OCI-LY1 (cell line): Measurements from ENCODE around the gene UFC1.
"Not testable (repeated sequence)": the region's sequence is repeated elsewhere in the genome, so short reads cannot be mapped to it uniquely, and the experiment has no call there.

Experiments used
- H2AFZ ChIP-seq: fragments of 200-600 bp; sonication (generic), shearing (Covaris generic); 2 replicates; pipeline ENCODE4 v1.6.0; 2014; ENCODE audit warnings: antibody characterized with exemption, mild to moderate bottlenecking, low read length
- H3F3A ChIP-seq: fragments of 200-600 bp; sonication (generic), shearing (Covaris generic); 2 replicates; pipeline ENCODE4 v1.6.0; 2014; ENCODE audit warnings: mild to moderate bottlenecking, antibody characterized with exemption, low read length, moderate library complexity; ENCODE audit not compliant: insufficient read depth
- H3K27ac ChIP-seq: fragments of 200-600 bp; sonication (generic); 2 replicates; pipeline ENCODE4 v1.5.1; 2014; ENCODE audit warnings: low read length, mixed run types, mild to moderate bottlenecking, low read depth; ENCODE audit not compliant: poor library complexity, severe bottlenecking
- H3K27me3 ChIP-seq: fragments of 200-600 bp; sonication (generic); 2 replicates; pipeline ENCODE4 v1.6.0; 2014; ENCODE audit warnings: antibody characterized with exemption, mild to moderate bottlenecking, low read length, moderate library complexity; ENCODE audit not compliant: insufficient read depth
- H3K36me3 ChIP-seq: fragments of 200-600 bp; sonication (generic); 2 replicates; pipeline ENCODE4 v1.6.1; 2014; ENCODE audit warnings: mild to moderate bottlenecking, antibody characterized with exemption, low read length, moderate library complexity, mixed read lengths; ENCODE audit not compliant: insufficient read depth
- H3K4me1 ChIP-seq: fragments of 200-600 bp; sonication (generic); 2 replicates; pipeline ENCODE4 v1.5.1; 2014; ENCODE audit warnings: mild to moderate bottlenecking, low read length, moderate library complexity; ENCODE audit not compliant: insufficient read depth, severe bottlenecking
- H3K4me2 ChIP-seq: fragments of 200-600 bp; sonication (generic), shearing (Covaris generic); 2 replicates; pipeline ENCODE4 v1.6.1; 2014; ENCODE audit warnings: low read length
- H3K4me3 ChIP-seq: fragments of 200-600 bp; sonication (generic); 2 replicates; pipeline ENCODE4 v1.5.1; 2014; ENCODE audit warnings: low read length, low read depth, mild to moderate bottlenecking, mixed read lengths; ENCODE audit not compliant: poor library complexity, severe bottlenecking
- H3K79me2 ChIP-seq: fragments of 200-600 bp; shearing (Covaris generic); 2 replicates; pipeline ENCODE4 v1.6.1; 2016; ENCODE audit warnings: mixed run types, low read length, mixed read lengths; ENCODE audit not compliant: insufficient read depth
- H3K9ac ChIP-seq: fragments of 200-600 bp; sonication (generic), shearing (Covaris generic); 2 replicates; pipeline ENCODE4 v1.6.1; 2014; ENCODE audit warnings: mild to moderate bottlenecking, low read length, mixed read lengths
- H3K9me2 ChIP-seq: fragments of 200-600 bp; sonication (generic), shearing (Covaris generic); 2 replicates; pipeline ENCODE4 v1.6.1; 2014; ENCODE audit warnings: low read depth, mild to moderate bottlenecking, low read length, mixed read lengths
- H3K9me3 ChIP-seq: fragments of 200-600 bp; shearing (Covaris generic); 2 replicates; pipeline ENCODE4 v1.6.1; 2014; ENCODE audit warnings: low read length, mixed read lengths
- H4K20me1 ChIP-seq: fragments of 200-600 bp; sonication (generic), shearing (Covaris generic); 2 replicates; pipeline ENCODE4 v1.6.0; 2016; ENCODE audit warnings: mild to moderate bottlenecking, low read length; ENCODE audit not compliant: insufficient read depth
- EZH2 ChIP-seq: fragments of 200-600 bp; sonication (generic), shearing (Covaris generic); IDR thresholded peaks from 2 replicates; pipeline ENCODE4 v1.8.0; 2017; ENCODE audit warnings: borderline replicate concordance, mixed run types, mild to moderate bottlenecking, antibody characterized with exemption, low read length, moderate library complexity, mixed read lengths
- TF ChIP-seq, protein P1 (sequence below): fragments of 200-600 bp; sonication (generic), shearing (Covaris generic); IDR thresholded peaks from 2 replicates; pipeline ENCODE4 v1.5.1; 2017; ENCODE audit warnings: mild to moderate bottlenecking, antibody characterized with exemption, low read length, moderate library complexity, mixed read lengths

Gene UFC1

DNA sequence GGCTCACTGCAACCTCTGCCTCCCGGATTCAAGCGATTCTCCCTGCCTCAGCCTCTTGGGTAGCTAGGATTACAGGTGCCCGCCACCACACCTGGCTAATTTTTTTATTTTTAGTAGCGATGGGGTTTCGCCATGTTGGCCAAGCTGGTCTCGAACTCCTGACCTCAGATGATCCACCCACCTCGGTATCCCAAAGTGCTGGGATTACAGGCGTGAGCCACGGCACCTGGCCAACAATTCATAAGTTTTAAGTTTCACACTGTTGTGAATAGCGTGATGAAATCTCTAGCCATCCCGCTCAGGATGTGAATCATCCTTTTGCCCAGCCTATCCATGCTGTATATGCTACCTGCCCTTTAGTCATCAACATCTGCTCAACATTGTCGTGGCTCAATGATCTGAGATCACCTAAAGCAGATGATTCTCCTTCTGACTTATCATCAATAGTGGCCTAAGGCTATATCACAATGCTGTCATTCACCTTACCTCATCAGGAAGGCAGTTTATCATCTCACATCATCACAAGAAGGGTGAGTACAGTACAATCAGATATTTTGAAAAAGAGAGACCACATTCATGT is 38.6 kb upstream of the UFC1 start:
- Histone ChIP-seq H3K4me2 (no peak overlapping the region), H3K27me3 (no peaks in the 10 kb centered on the region), H3K4me3 (no peak overlapping the region), H3K4me1 (peaks cover 54% of the 10 kb centered on the region), H3K9ac (no peak overlapping the region), H4K20me1 (no peaks in the 10 kb centered on the region), H3F3A (no peaks in the 10 kb centered on the region), H3K79me2 (peaks cover 70% of the 10 kb centered on the region), H3K9me2 (no peaks in the 10 kb centered on the region), H3K36me3 (peaks cover 34% of the 10 kb centered on the region), H2AFZ (no peak overlapping the region), H3K27ac (no peak overlapping the region), H3K9me3 (no peaks in the 10 kb centered on the region)
- no peak for TF ChIP-seq EZH2
- TF ChIP-seq, protein P1, sequence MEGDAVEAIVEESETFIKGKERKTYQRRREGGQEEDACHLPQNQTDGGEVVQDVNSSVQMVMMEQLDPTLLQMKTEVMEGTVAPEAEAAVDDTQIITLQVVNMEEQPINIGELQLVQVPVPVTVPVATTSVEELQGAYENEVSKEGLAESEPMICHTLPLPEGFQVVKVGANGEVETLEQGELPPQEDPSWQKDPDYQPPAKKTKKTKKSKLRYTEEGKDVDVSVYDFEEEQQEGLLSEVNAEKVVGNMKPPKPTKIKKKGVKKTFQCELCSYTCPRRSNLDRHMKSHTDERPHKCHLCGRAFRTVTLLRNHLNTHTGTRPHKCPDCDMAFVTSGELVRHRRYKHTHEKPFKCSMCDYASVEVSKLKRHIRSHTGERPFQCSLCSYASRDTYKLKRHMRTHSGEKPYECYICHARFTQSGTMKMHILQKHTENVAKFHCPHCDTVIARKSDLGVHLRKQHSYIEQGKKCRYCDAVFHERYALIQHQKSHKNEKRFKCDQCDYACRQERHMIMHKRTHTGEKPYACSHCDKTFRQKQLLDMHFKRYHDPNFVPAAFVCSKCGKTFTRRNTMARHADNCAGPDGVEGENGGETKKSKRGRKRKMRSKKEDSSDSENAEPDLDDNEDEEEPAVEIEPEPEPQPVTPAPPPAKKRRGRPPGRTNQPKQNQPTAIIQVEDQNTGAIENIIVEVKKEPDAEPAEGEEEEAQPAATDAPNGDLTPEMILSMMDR = no peak

DNA sequence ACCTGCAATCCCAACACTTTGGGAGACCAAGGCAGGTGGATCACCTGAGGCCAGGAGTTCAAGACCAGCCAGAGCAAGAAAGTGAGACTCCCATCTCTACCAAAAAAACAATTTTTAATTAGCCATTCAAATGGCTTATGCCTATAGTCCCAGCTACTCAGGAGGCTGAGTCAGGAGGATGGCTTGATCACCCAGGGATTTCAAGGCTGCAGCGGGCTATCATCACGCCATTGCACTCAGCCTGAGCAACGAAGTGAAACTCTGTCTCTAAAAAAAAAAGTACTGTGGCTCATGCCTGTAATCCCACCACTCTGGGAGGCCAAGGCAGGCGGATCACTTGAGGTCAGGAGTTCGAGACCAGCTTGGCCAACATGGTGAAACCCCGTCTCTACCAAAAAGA is 37.8 kb upstream of the UFC1 start:
- H3K4me1 ChIP-seq = peaks cover 54% of the 10 kb centered on the region
- H3K9ac ChIP-seq, H3K27ac ChIP-seq, H3K9me3 ChIP-seq, H2AFZ ChIP-seq, H3F3A ChIP-seq, H3K4me2 ChIP-seq, H3K9me2 ChIP-seq, H4K20me1 ChIP-seq, H3K27me3 ChIP-seq: not testable (repeated sequence)
- H3K36me3 ChIP-seq = peaks cover 42% of the 10 kb centered on the region
- peak overlapping the region; percentile 97 for H3K4me3 ChIP-seq
- H3K79me2 ChIP-seq = peaks cover 65% of the 10 kb centered on the region

DNA sequence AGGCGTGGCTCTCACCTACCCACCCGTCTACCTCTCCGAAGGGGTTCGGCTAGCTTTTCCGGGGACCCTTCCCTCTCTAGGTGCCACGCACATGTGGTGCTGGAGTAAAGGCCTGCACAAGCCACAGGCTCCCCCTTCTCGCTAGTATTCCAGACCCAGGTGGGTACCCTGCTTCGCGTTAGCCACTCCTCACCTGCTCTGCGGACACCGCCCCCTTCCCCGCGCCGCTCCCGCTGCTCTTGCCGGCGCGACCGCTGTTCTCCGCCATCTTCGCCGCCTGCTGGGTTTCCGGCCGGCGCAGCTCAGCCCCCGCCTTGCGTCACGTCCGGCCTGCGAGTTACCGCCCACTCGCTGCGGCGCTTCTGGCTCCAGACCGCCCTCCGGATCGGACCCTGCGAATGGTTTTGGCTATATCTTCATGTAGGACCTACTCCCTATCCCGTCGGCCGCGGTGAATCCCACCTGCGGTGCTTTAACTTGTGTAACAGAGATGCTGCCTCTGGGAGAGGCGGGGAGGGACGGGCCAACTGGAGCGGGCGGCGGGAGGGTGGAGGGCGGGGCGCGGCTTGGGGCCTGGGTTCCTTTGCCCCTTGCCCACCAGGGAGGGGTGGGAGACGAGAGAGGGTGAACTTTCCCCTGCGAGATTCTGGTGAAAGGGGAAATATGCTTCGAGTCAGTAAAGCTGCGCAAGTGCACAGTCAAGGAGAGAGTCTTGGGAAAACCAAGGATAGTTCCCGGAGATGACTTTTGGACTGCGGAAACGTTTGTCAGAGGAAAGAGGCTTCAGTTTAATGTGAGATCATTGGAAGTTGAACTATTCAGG is 35.8 kb upstream of the UFC1 start, which contains the start of the genes NIT1 and PFDN2:
NIT1 (plus strand) TSS at position 347 of the 823 bp plus-strand sequence; CDS start at position 419, 72 bp downstream.
PFDN2 (minus strand) TSS at position 279 of the 823 bp plus-strand sequence; CDS start at position 268, 11 bp downstream.
- TF ChIP-seq, protein P1 = no peak
- no peak for TF ChIP-seq EZH2
- H3K4me3 ChIP-seq = peak within 1 kb of the TSS; percentile 97
- H3K9me3 ChIP-seq = no peaks in the 10 kb centered on the region
- peaks cover 51% of the 10 kb centered on the region for H3K4me1 ChIP-seq
- no peak within 1 kb of the TSS for H2AFZ ChIP-seq
- H3F3A ChIP-seq = no peaks in the 10 kb centered on the region
- H3K4me2 ChIP-seq = peak within 1 kb of the TSS; percentile 92
- peak within 1 kb of the TSS; percentile 95 for H3K9ac ChIP-seq
- H3K79me2 ChIP-seq = peaks cover 47% of the 10 kb centered on the region
- no peaks in the 10 kb centered on the region for H3K27me3 ChIP-seq
- H3K9me2 ChIP-seq = no peaks in the 10 kb centered on the region
- H3K36me3 ChIP-seq = peaks cover 62% of the 10 kb centered on the region
- no peaks in the 10 kb centered on the region for H4K20me1 ChIP-seq
- peak within 1 kb of the TSS; percentile 66 for H3K27ac ChIP-seq
